Subcutaneous abdominal adipose tissue (tissue), 5 donors: Measurements from ENCODE around the gene AKR1C8.
"Not testable (repeated sequence)": the region's sequence is repeated elsewhere in the genome, so short reads cannot be mapped to it uniquely, and the experiment has no call there.

Source experiments
- H3K27ac ChIP-seq: one replicate; pipeline ENCODE4 v1.7.0; 2013; ENCODE audit warnings: low read depth, mild to moderate bottlenecking, inconsistent platforms, low read length, moderate library complexity
- H3K27me3 ChIP-seq, 5 donors: one replicate each; pipeline ENCODE4 v1.7.0; 2013; ENCODE audit warnings: low read length in 5 of 5, inconsistent platforms in 1 of 5; ENCODE audit not compliant: control insufficient read depth in 5 of 5, insufficient read depth in 4 of 5
- H3K36me3 ChIP-seq, 5 donors: one replicate each; pipeline ENCODE4 v1.7.0; 2013; ENCODE audit warnings: low read length in 5 of 5; ENCODE audit not compliant: control insufficient read depth in 5 of 5, insufficient read depth in 5 of 5
- H3K4me1 ChIP-seq, 5 donors: one replicate each; pipeline ENCODE4 v1.7.0; 2013; ENCODE audit warnings: low read length in 5 of 5, mild to moderate bottlenecking in 3 of 5, moderate library complexity in 1 of 5; ENCODE audit not compliant: control insufficient read depth in 5 of 5, insufficient read depth in 5 of 5
- H3K4me3 ChIP-seq, 5 donors: one replicate each; pipeline ENCODE4 v1.7.0; 2013; ENCODE audit warnings: low read length in 5 of 5, low read depth in 1 of 5
- H3K9ac ChIP-seq, 5 donors: one replicate each; pipeline ENCODE4 v1.7.0; 2013; ENCODE audit warnings: low read length in 5 of 5, mild to moderate bottlenecking in 4 of 5, moderate library complexity in 3 of 5
- H3K9me3 ChIP-seq, 5 donors: one replicate each; pipeline ENCODE4 v1.7.0; 2013; ENCODE audit warnings: low read length in 5 of 5; ENCODE audit not compliant: control insufficient read depth in 5 of 5
- donor health status: healthy.
- donor health status: healthy.
- donor health status: healthy.
- donor health status: healthy.
- donor health status: healthy.

Gene AKR1C8

GRCh38 chr10:5147981-5148677, 36.8 kb downstream of the AKR1C8 start:
- peaks cover 0 to 3% (median 0%) of the 10 kb centered on the region in 5 donors for H3K36me3 ChIP-seq
- H3K9me3 ChIP-seq, result peaks cover 0 to 8% (median 0%) of the 10 kb centered on the region in 5 donors
- H3K9ac ChIP-seq, result no peak overlapping the region
- H3K4me3 ChIP-seq, result no peak overlapping the region
- no peak overlapping the region for H3K27ac ChIP-seq
- H3K27me3 ChIP-seq, result no peaks in the 10 kb centered on the region
- H3K4me1 ChIP-seq, result no peaks in the 10 kb centered on the region

DNA sequence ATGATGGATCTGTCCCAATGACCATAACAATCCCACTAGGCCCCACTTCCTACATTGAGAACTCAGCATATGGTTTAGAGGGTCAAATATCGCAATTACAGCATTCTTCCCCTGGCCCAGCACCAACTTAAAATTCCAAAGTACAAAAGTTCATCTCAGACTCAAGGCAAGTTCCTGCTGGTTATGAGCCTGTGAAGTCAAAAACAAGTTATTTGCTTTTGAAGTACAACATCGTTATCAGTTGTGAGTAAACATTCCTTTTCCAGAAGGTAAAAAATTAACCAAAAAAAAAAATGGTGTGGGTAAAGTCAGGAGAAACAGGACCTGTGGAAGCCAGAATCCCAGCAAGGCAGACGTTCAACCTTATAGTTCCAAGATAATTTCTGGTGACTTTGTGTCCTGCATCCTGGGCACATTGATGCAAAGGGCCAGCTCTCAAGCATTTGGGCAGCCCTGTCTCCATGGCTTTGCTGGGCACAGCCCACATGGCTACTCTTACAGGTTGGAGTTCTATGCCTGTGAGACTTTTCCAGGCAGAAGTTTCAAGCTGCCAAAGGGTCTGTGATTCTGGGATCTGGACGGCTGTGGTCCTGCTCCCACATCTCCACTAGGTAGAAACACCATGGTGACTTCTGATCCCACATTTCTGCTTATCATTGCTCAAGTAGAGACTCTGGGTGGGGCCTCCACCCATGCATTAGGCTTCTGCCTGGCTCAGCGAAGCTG, 37.5 kb downstream of the AKR1C8 start:
- Histone ChIP-seq H3K4me3 (no peak overlapping the region), H3K9ac (no peak overlapping the region), H3K9me3 (peaks cover 0 to 8% (median 0%) of the 10 kb centered on the region in 5 donors), H3K27me3 (no peaks in the 10 kb centered on the region), H3K36me3 (peaks cover 0 to under 1% (median 0%) of the 10 kb centered on the region in 5 donors), H3K27ac (no peak overlapping the region), H3K4me1 (no peaks in the 10 kb centered on the region)

- no peaks in the 10 kb centered on the region for H3K4me1 ChIP-seq
- H3K4me3 ChIP-seq, result no peak overlapping the region
- H3K27me3 ChIP-seq, result no peaks in the 10 kb centered on the region
- no peaks in the 10 kb centered on the region for H3K36me3 ChIP-seq
- peaks cover 0 to 8% (median 0%) of the 10 kb centered on the region in 5 donors for H3K9me3 ChIP-seq
- H3K27ac ChIP-seq, result no peak overlapping the region
- H3K9ac ChIP-seq, result no peak overlapping the region
Observed at GRCh38 chr10:5146920-5147254, 38.1 kb downstream of the AKR1C8 start.

DNA sequence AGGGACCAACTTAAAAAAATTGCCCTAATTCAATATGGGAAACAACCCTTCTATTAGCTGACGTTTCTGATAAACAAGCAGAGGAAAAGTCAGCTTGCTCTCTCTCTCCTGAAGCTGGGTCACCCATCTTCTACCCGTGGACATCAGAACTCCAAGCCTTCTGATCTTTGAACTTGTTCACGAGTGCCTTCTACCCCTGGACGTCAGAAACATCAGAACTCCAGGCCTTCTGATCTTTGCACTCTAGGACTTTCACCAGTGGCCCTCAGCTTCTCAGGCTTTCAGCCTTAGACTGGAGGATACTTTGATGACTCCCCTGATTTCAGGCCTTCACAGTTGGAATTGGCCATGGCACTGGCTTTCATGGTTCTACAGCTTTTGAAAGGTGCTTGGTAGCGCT, 41.8 kb downstream of the AKR1C8 start:
- Histone ChIP-seq H3K27ac (no peak overlapping the region), H3K27me3 (no peaks in the 10 kb centered on the region), H3K9me3 (no peaks in the 10 kb centered on the region), H3K4me1 (no peaks in the 10 kb centered on the region), H3K9ac (no peak overlapping the region), H3K36me3 (no peaks in the 10 kb centered on the region), H3K4me3 (no peak overlapping the region)

GRCh38 chr10:5142199-5142598, 42.8 kb downstream of the AKR1C8 start:
- peaks cover 0 to 5% (median under 1%) of the 10 kb centered on the region in 5 donors for H3K9me3 ChIP-seq
- no peaks in the 10 kb centered on the region for H3K36me3 ChIP-seq
- no peak overlapping the region for H3K9ac ChIP-seq
- no peaks in the 10 kb centered on the region for H3K4me1 ChIP-seq
- H3K27ac ChIP-seq, result no peak overlapping the region
- no peaks in the 10 kb centered on the region for H3K27me3 ChIP-seq
- H3K4me3 ChIP-seq, result no peak overlapping the region

GRCh38 chr10:5137699-5138098, 47.3 kb downstream of the AKR1C8 start:
- not testable (repeated sequence) for H3K4me1 ChIP-seq, H3K4me3 ChIP-seq, H3K27ac ChIP-seq, H3K27me3 ChIP-seq, H3K9ac ChIP-seq
- Histone ChIP-seq H3K9me3 (peaks cover 4 to 20% (median 13%) of the 10 kb centered on the region in 5 donors), H3K36me3 (peaks cover 0 to 18% (median 2%) of the 10 kb centered on the region in 5 donors)

DNA sequence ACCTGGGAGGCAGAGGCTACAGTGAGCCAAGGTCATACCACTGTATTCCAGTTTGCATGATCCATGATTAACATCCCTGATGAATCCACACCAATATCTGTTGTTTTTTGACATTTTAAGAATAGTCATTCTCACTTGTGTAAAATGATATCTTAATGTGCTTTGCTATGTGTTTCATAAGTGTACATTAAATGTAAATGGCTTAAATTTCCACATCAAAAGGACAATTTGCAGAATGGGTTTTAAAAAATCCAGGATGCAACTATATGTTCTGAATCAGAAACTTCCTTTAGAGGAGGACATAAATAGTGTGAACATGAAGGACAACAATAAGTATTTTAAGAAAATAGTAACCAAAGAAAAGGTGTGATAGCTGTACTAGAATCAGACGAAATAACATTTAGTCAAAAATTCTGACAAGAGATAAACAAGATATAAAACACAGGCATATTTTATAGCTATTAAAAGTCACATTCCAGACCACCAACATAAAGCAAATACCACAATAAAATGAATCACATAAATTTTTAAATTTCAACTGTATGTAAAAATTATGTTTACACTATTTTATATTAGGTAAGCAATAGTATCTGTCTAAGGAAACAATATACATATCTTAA, 48.4 kb downstream of the AKR1C8 start:
- Histone ChIP-seq H3K9ac (no peak overlapping the region), H3K36me3 (peaks cover 0 to 18% (median 2%) of the 10 kb centered on the region in 5 donors), H3K9me3 (peaks cover 4 to 20% (median 13%) of the 10 kb centered on the region in 5 donors), H3K27me3 (no peaks in the 10 kb centered on the region), H3K27ac (no peak overlapping the region), H3K4me3 (no peak overlapping the region), H3K4me1 (no peaks in the 10 kb centered on the region)

GRCh38 chr10:5135581-5135980, 49.4 kb downstream of the AKR1C8 start:
- no peak overlapping the region for H3K27ac ChIP-seq
- H3K36me3 ChIP-seq, result peaks cover 0 to 18% (median 2%) of the 10 kb centered on the region in 5 donors
- H3K9me3 ChIP-seq, result peaks cover 4 to 20% (median 13%) of the 10 kb centered on the region in 5 donors
- no peaks in the 10 kb centered on the region for H3K4me1 ChIP-seq
- H3K27me3 ChIP-seq, result no peaks in the 10 kb centered on the region
- H3K4me3 ChIP-seq, result no peak overlapping the region
- H3K9ac ChIP-seq, result no peak overlapping the region

DNA sequence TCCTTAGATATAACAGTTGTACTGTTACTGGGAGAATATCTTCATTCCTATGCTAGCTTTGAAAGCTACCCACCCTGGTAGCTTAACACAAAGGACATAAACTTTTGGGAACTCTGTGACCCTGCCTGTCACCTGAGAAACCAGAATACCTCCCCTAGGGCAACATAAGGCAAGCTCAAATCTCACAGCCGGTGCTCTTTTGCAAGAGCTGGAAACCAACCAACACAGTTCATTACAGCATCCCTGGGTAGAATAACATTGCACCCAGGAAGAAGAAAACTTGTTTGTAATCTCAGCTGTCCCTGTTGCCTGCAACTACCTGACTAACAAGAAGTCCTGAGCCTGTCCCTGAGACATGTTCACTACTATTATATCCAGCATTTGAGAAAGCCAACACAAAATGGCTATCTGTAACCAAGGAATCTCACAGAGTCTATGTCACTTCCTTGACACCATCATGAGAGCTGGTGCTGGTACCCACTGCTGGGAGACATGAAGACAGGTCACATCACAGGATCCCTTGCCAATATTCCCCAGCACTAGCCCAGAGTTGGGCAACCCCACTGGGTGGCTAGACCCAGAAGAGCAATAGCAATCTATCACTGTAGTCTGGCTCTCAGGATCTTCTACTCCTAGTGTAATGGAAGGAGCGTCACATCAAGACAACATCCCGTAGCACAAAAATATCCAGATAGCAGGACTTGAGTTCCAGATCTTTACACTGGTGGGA, 59.5 kb downstream of the AKR1C8 start:
- Histone ChIP-seq H3K4me1 (no peaks in the 10 kb centered on the region), H3K27me3 (no peaks in the 10 kb centered on the region), H3K27ac (no peak overlapping the region)

More for the DNA sequence above, 59.5 kb downstream of the AKR1C8 start:
- H3K36me3 ChIP-seq, result peaks cover 0 to 4% (median 3%) of the 10 kb centered on the region in 5 donors
- no peak overlapping the region for H3K4me3 ChIP-seq
- H3K9ac ChIP-seq, result no peak overlapping the region
- peaks cover 0 to 7% (median 4%) of the 10 kb centered on the region in 5 donors for H3K9me3 ChIP-seq
